Measurements from ENCODE around the gene SUN1. TPM values are rescaled to one million over a fixed set of nuclear protein-coding genes. Genes with fewer than 3 reads are reported as not detected.

SUN1 gene
- total RNA-seq, 5 donors from 2014 or later (not counting 1 experiment from before 2014, with no cell fraction given) = 90.8 to 299 (median 279) TPM

GRCh38 chr7:901041-901387, 68.7 kb downstream of the SUN1 start:
- peaks cover 0 to 7% of the 10 kb centered on the region in 2 donors for H3K27me3 Mint-ChIP-seq
- POLR2A ChIA-PET = no interaction called here
- Histone ChIP-seq H3K4me3 (ENCODE audit: control insufficient read depth in 1 of 2, extremely low read depth in 1 of 2, low read length in 1 of 2) (no peak overlapping the region), H3K36me3 (ENCODE audit: control insufficient read depth in 2 of 2, extremely low read depth in 1 of 2, insufficient read depth in 1 of 2, low read length in 1 of 2) (peaks cover 19% of the 10 kb centered on the region in 2 donors), H3K9me3 (no peaks in the 10 kb centered on the region), H3K4me1 (ENCODE audit: control insufficient read depth in 1 of 2, extremely low read depth in 1 of 2, insufficient read depth in 2 of 2, low read length in 2 of 2) (peaks cover 0 to 9% of the 10 kb centered on the region in 2 experiments), H3K27ac (ENCODE audit: low read length) (no peak overlapping the region), H3K27me3 (replicated peaks in 1 of 2; ENCODE audit: control insufficient read depth in 2 of 2, extremely low read depth in 1 of 2, insufficient read depth in 2 of 2, low read length in 1 of 2) (peaks cover 0 to 9% of the 10 kb centered on the region in 2 experiments)
- DNase-seq (no peak), ATAC-seq (replicated peaks in 1 of 4) (peak in 1 of 4 experiments; percentile 8)
- 93% methylated on average over 7 of the region's 8 CpGs for WGBS (ENCODE audit: insufficient coverage)
- H3K36me3 Mint-ChIP-seq = peaks cover 11% of the 10 kb centered on the region
- H3K4me1 Mint-ChIP-seq = peaks cover 0 to 2% (median 0%) of the 10 kb centered on the region in 3 donors
- no peak overlapping the region for H3K4me3 Mint-ChIP-seq
- no peak overlapping the region for H3K27ac Mint-ChIP-seq
- H3K9me3 Mint-ChIP-seq = no peaks in the 10 kb centered on the region
- CTCF ChIA-PET = no interaction called here

GRCh38 chr7:901388-902154, 69.3 kb downstream of the SUN1 start:
- Mint-ChIP-seq H3K9me3 (no peaks in the 10 kb centered on the region), H3K4me3 (no peak overlapping the region), H3K27ac (no peak overlapping the region), H3K4me1 (peaks cover 0 to 2% (median 0%) of the 10 kb centered on the region in 3 donors), H3K27me3 (peaks cover 0 to 7% of the 10 kb centered on the region in 2 donors), H3K36me3 (peaks cover 6% of the 10 kb centered on the region)
- Histone ChIP-seq H3K36me3 (ENCODE audit: control insufficient read depth in 2 of 2, extremely low read depth in 1 of 2, insufficient read depth in 1 of 2, low read length in 1 of 2) (peaks cover 14 to 19% of the 10 kb centered on the region in 2 donors), H3K4me3 (ENCODE audit: control insufficient read depth in 1 of 2, extremely low read depth in 1 of 2, low read length in 1 of 2) (no peak overlapping the region), H3K27me3 (replicated peaks in 1 of 2; ENCODE audit: control insufficient read depth in 2 of 2, extremely low read depth in 1 of 2, insufficient read depth in 2 of 2, low read length in 1 of 2) (peaks cover 0 to 9% of the 10 kb centered on the region in 2 experiments), H3K4me1 (ENCODE audit: control insufficient read depth in 1 of 2, extremely low read depth in 1 of 2, insufficient read depth in 2 of 2, low read length in 2 of 2) (peaks cover 0 to 9% of the 10 kb centered on the region in 2 experiments), H3K9me3 (no peaks in the 10 kb centered on the region), H3K27ac (ENCODE audit: low read length) (no peak overlapping the region)
- ATAC-seq (replicated peaks in 1 of 4) (peak in 3 of 4 experiments; percentile 24 to 50 (median 42)), DNase-seq (peak in 14 of 35 experiments; percentile 20 to 57 (median 38))
- ChIA-PET CTCF (no interaction called here), POLR2A (no interaction called here)
- 45% methylated on average over 5 of the region's 24 CpGs for WGBS (ENCODE audit: insufficient coverage)

- CTCF ChIA-PET = no interaction called here
- Histone ChIP-seq H3K36me3 (ENCODE audit: control insufficient read depth in 2 of 2, extremely low read depth in 1 of 2, insufficient read depth in 1 of 2, low read length in 1 of 2) (peaks cover 8 to 10% of the 10 kb centered on the region in 2 donors), H3K4me3 (ENCODE audit: control insufficient read depth in 1 of 2, extremely low read depth in 1 of 2, low read length in 1 of 2) (no peak overlapping the region), H3K9me3 (no peaks in the 10 kb centered on the region), H3K4me1 (ENCODE audit: control insufficient read depth in 1 of 2, extremely low read depth in 1 of 2, insufficient read depth in 2 of 2, low read length in 2 of 2) (peaks cover 0 to 9% of the 10 kb centered on the region in 2 experiments), H3K27me3 (replicated peaks in 1 of 2; ENCODE audit: control insufficient read depth in 2 of 2, extremely low read depth in 1 of 2, insufficient read depth in 2 of 2, low read length in 1 of 2) (peaks cover 0 to 9% of the 10 kb centered on the region in 2 experiments), H3K27ac (ENCODE audit: low read length) (no peak overlapping the region)
- 96% methylated on average over 22 of the region's 22 CpGs for WGBS (ENCODE audit: insufficient coverage)
- POLR2A ChIA-PET = no interaction called here
- Mint-ChIP-seq H3K27ac (no peak overlapping the region), H3K4me3 (no peak overlapping the region), H3K9me3 (no peaks in the 10 kb centered on the region), H3K36me3 (peaks cover 3% of the 10 kb centered on the region), H3K4me1 (peaks cover 0 to 2% (median 1%) of the 10 kb centered on the region in 3 donors), H3K27me3 (peaks cover 0 to 7% of the 10 kb centered on the region in 2 donors)
- ATAC-seq (replicated peaks in 1 of 4) = no peak
- no peak for DNase-seq
Measured at GRCh38 chr7:902996-903395, 70.7 kb downstream of the SUN1 start.

GRCh38 chr7:903921-904755, 71.9 kb downstream of the SUN1 start:
- peaks cover 0 to 15% of the 10 kb centered on the region in 2 experiments for H3K27me3 ChIP-seq (replicated peaks in 1 of 2; ENCODE audit: control insufficient read depth in 2 of 2, extremely low read depth in 1 of 2, insufficient read depth in 2 of 2, low read length in 1 of 2)
- no peak overlapping the region for H3K4me3 Mint-ChIP-seq
- no peak for ATAC-seq (replicated peaks in 1 of 4)
- WGBS (ENCODE audit: insufficient coverage) = 94% methylated on average over 25 of the region's 37 CpGs
- no peak for DNase-seq
- H3K4me3 ChIP-seq (ENCODE audit: control insufficient read depth in 1 of 2, extremely low read depth in 1 of 2, low read length in 1 of 2) = no peak overlapping the region
- H3K27ac ChIP-seq (ENCODE audit: low read length) = no peak overlapping the region
- peaks cover 5% of the 10 kb centered on the region in 2 donors for H3K36me3 ChIP-seq (ENCODE audit: control insufficient read depth in 2 of 2, extremely low read depth in 1 of 2, insufficient read depth in 1 of 2, low read length in 1 of 2)
- POLR2A ChIA-PET = no interaction called here
- peaks cover 0 to 4% (median 3%) of the 10 kb centered on the region in 3 donors for H3K4me1 Mint-ChIP-seq
- peaks cover 0 to 17% of the 10 kb centered on the region in 2 experiments for H3K4me1 ChIP-seq (ENCODE audit: control insufficient read depth in 1 of 2, extremely low read depth in 1 of 2, insufficient read depth in 2 of 2, low read length in 2 of 2)
- no peaks in the 10 kb centered on the region for H3K9me3 ChIP-seq
- no peaks in the 10 kb centered on the region for H3K9me3 Mint-ChIP-seq
- no peak overlapping the region for H3K27ac Mint-ChIP-seq
- CTCF ChIA-PET = no interaction called here
- H3K27me3 Mint-ChIP-seq = peaks cover 0 to 7% of the 10 kb centered on the region in 2 donors
- peaks cover 3% of the 10 kb centered on the region for H3K36me3 Mint-ChIP-seq

- Histone ChIP-seq H3K36me3 (ENCODE audit: control insufficient read depth in 2 of 2, extremely low read depth in 1 of 2, insufficient read depth in 1 of 2, low read length in 1 of 2) (peaks cover 3% of the 10 kb centered on the region in 2 donors), H3K27ac (ENCODE audit: low read length) (no peak overlapping the region), H3K27me3 (replicated peaks in 1 of 2; ENCODE audit: control insufficient read depth in 2 of 2, extremely low read depth in 1 of 2, insufficient read depth in 2 of 2, low read length in 1 of 2) (peaks cover 0 to 19% of the 10 kb centered on the region in 2 experiments), H3K4me3 (ENCODE audit: control insufficient read depth in 1 of 2, extremely low read depth in 1 of 2, low read length in 1 of 2) (no peak overlapping the region), H3K9me3 (no peaks in the 10 kb centered on the region), H3K4me1 (ENCODE audit: control insufficient read depth in 1 of 2, extremely low read depth in 1 of 2, insufficient read depth in 2 of 2, low read length in 2 of 2) (peaks cover 0 to 24% of the 10 kb centered on the region in 2 experiments)
- DNase-seq (no peak), ATAC-seq (replicated peaks in 1 of 4) (no peak)
- ChIA-PET CTCF (no interaction called here), POLR2A (no interaction called here)
- Mint-ChIP-seq H3K4me1 (peaks cover under 1 to 7% (median 6%) of the 10 kb centered on the region in 3 donors), H3K27me3 (peaks cover 0 to 7% of the 10 kb centered on the region in 2 donors), H3K9me3 (no peaks in the 10 kb centered on the region), H3K36me3 (peaks cover 3% of the 10 kb centered on the region), H3K27ac (no peak overlapping the region), H3K4me3 (no peak overlapping the region)
- 95% methylated on average over 10 of the region's 20 CpGs for WGBS (ENCODE audit: insufficient coverage)
Measured at GRCh38 chr7:904847-905246, 72.6 kb downstream of the SUN1 start.

- peak in 1 of 4 experiments; percentile 3 for ATAC-seq (replicated peaks in 1 of 4)
- H3K27ac Mint-ChIP-seq = no peak overlapping the region
- peaks cover 8 to 14% (median 12%) of the 10 kb centered on the region in 3 donors for H3K4me1 Mint-ChIP-seq
- no peak overlapping the region for H3K27ac ChIP-seq (ENCODE audit: low read length)
- peaks cover 3% of the 10 kb centered on the region for H3K36me3 Mint-ChIP-seq
- H3K36me3 ChIP-seq (ENCODE audit: control insufficient read depth in 2 of 2, extremely low read depth in 1 of 2, insufficient read depth in 1 of 2, low read length in 1 of 2) = peaks cover 0 to 3% of the 10 kb centered on the region in 2 donors
- 91% methylated on average over 5 of the region's 10 CpGs for WGBS (ENCODE audit: insufficient coverage)
- ChIA-PET POLR2A (no interaction called here), CTCF (no interaction called here)
- no peaks in the 10 kb centered on the region for H3K9me3 Mint-ChIP-seq
- peaks cover 0 to 25% of the 10 kb centered on the region in 2 experiments for H3K4me1 ChIP-seq (ENCODE audit: control insufficient read depth in 1 of 2, extremely low read depth in 1 of 2, insufficient read depth in 2 of 2, low read length in 2 of 2)
- no peak overlapping the region for H3K4me3 Mint-ChIP-seq
- peaks cover 0 to 19% of the 10 kb centered on the region in 2 experiments for H3K27me3 ChIP-seq (replicated peaks in 1 of 2; ENCODE audit: control insufficient read depth in 2 of 2, extremely low read depth in 1 of 2, insufficient read depth in 2 of 2, low read length in 1 of 2)
- peak in 2 of 35 experiments; percentile 21 to 26 for DNase-seq
- no peaks in the 10 kb centered on the region for H3K9me3 ChIP-seq
- peaks cover 0 to 7% of the 10 kb centered on the region in 2 donors for H3K27me3 Mint-ChIP-seq
- H3K4me3 ChIP-seq (ENCODE audit: control insufficient read depth in 1 of 2, extremely low read depth in 1 of 2, low read length in 1 of 2) = no peak overlapping the region
Measured at GRCh38 chr7:906776-907157, 74.5 kb downstream of the SUN1 start.

All from T-cell (primary cell).